Embryonic facial prominence (tissue), 1 donor: Measurements from ENCODE around the gene ADAT1.

Experiments used
- DNase-seq: peaks from one replicate; pipeline ENCODE4 v3.0.0-alpha.2; 2016; ENCODE audit errors: extremely low spot score

Gene ADAT1

GRCh38 chr16:75622761-75623605 lies at the start of gene ADAT1:
Gene ADAT1 (minus strand): TSS chr16:75623281. CDS start chr16:75620799, 2,482 bp downstream.
- DNase-seq = peak; percentile 93

DNA sequence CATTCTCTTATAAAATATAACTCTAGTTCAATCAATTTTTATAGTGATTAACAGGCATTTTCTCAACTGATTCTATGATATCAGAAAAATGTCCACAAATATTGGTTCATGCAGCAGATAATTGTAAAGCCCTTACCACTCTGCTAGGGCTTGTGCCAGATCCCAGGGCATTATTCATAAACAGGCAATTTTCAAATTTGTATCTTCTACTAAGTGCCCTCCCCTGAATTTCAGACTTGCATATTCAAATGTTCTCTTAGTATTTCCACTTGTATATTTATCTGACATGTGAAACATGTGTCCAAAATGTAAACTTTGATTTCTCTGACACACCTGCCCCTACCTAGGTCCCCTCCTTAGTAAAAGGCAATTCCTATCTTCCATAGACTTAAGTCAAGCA lies 44.4 kb upstream of the ADAT1 start:
- no peak for DNase-seq

- no peak for DNase-seq
These were observed 37.7 kb upstream of the ADAT1 start for GRCh38 chr16:75660726-75661302.

GRCh38 chr16:75660321-75660720 lies 37.2 kb upstream of the ADAT1 start:
- no peak for DNase-seq

GRCh38 chr16:75658175-75658574 lies 35.1 kb upstream of the ADAT1 start:
- DNase-seq = no peak

- no peak for DNase-seq
These were observed 30.8 kb upstream of the ADAT1 start for GRCh38 chr16:75653922-75654321.

DNA sequence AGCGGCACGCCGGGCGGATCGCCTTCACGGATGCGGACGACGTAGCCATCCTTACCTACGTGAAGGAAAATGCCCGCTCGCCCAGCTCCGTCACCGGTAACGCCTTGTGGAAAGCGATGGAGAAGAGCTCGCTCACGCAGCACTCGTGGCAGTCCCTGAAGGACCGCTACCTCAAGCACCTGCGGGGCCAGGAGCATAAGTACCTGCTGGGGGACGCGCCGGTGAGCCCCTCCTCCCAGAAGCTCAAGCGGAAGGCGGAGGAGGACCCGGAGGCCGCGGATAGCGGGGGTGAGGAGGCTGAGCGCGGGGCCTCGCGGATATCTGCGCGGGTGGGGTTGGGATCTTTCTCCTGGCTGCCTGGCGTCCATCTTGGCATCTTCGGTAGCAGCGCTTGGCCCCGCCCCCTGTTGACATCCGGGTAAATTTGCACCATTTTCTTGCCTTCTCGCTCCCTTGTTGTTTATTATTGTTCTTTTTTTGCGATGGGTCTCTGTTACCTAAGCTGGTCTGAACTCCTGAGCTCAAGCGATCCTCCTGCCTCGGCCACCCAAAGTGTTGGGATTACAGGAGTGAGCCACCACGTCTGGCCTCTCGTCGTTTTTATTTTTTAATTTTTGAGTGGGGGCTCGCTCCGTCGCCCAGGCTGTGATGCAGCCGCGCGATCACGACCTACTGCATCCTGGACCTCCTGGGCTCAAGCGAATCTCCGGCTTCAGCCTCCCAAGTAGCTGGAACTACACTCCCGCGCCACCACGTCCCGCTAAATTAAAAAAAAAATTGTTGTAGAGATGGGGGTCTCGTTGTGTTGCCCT lies 25.4 kb upstream of the ADAT1 start:
- DNase-seq = peak; percentile 83

DNA sequence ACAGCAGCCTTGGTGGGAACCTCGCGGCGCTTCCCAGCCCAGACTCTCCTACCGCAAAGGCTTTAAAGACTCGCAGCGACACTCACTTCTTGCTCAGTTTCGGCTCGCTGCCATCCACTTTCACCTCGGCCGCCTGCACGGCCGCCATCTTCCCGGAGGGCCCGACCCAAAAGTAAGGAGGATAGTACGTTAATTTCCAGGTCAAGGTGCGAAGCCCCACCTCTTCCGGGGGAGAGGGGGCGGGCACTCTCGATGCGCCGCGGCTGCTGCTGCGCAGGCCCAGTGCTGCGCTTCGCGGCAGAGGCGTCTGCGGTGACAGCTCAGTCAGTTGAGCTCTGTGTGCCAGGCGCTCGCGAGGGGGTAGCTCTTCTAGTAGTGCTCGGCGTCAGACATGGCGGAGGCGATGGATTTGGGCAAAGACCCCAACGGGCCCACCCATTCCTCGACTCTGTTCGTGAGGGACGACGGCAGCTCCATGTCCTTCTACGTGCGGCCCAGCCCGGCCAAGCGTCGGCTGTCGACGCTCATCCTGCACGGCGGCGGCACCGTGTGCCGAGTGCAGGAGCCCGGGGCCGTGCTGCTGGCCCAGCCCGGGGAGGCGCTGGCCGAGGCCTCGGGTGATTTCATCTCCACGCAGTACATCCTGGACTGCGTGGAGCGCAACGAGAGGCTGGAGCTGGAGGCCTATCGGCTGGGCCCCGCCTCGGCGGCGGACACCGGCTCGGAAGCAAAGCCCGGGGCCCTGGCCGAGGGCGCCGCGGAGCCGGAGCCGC lies 24.6 kb upstream of the ADAT1 start, which contains the start of the genes KARS1 and TERF2IP:
Gene KARS1 (minus strand): TSS at position 174 of the 773 bp plus-strand sequence. CDS start 26 bp downstream, at position 148.
Gene TERF2IP (plus strand): TSS at position 282 of the 773 bp plus-strand sequence. CDS start 110 bp downstream, at position 392.
- peak; percentile 86 for DNase-seq

DNA sequence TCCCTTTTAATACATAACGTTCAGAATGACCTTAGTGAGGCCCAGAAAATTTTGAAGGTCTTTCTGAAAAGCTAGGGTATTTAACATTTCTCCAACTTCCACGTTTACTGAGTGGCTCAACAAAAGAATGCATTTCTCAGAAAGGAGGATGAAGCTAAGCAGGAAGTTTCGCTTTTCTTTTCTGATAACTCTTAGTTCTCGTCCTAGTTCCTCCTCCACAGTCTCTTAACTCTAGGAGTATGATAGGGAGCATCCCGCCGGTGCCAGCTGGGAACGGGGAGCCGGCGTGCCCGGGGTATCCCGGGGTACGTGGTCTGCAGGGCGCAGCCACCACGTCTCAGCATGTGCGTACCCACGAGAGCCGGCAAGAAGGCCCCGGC lies 24.0 kb upstream of the ADAT1 start:
- DNase-seq = no peak

- DNase-seq = no peak
These were observed 21.3 kb upstream of the ADAT1 start for GRCh38 chr16:75644240-75645012.

DNA sequence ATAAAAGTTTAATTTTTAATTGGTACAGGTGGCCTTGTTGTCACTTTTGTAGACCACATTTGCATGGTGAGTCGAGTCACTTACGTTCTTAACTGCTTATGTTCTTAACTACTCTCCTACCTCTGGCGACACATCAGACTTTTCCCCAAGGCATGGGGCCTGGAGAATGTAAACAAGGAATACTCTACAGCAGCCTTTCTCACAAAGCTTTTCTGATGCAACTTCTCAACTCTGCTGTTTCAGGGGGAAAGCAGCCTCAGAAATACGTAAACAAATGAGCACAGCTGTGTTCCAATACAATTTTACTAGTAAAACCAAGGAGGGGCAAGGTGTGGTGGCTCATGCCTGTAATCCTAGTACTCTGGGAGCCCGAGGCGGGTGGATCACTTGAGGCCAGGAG lies 17.5 kb upstream of the ADAT1 start:
- no peak for DNase-seq

GRCh38 chr16:75635036-75635435 lies 12.0 kb upstream of the ADAT1 start:
- DNase-seq = no peak

GRCh38 chr16:75632857-75633256 lies 9.8 kb upstream of the ADAT1 start:
- no peak for DNase-seq

DNA sequence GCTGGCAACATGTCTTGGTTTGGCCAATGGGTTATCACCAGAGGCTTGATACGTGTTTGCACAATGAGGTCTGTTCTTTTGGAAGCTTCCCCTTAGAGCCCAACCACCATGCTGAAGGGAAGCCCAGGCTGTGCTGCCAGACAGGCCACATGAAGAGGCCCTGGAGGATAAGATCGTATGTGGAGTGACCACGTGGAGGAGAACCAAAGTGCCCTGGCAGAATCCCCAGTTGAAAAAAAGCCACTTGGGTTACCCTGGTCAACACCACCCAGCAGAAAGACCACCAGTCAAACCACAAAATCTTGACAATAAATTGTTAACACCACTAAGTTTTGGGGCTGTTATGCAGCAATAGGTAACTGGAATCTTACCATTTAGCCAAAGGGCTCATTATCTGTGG lies 7.0 kb upstream of the ADAT1 start:
- no peak for DNase-seq

GRCh38 chr16:75629132-75629531 lies 6.1 kb upstream of the ADAT1 start:
- no peak for DNase-seq

GRCh38 chr16:75628351-75628750 lies 5.3 kb upstream of the ADAT1 start:
- DNase-seq = no peak

- DNase-seq = no peak
These were observed 4.8 kb upstream of the ADAT1 start for GRCh38 chr16:75627851-75628250.

- no peak for DNase-seq
These were observed 3.7 kb upstream of the ADAT1 start for GRCh38 chr16:75626806-75627205.

GRCh38 chr16:75624921-75625334 lies 1.8 kb upstream of the ADAT1 start:
- DNase-seq = no peak

DNA sequence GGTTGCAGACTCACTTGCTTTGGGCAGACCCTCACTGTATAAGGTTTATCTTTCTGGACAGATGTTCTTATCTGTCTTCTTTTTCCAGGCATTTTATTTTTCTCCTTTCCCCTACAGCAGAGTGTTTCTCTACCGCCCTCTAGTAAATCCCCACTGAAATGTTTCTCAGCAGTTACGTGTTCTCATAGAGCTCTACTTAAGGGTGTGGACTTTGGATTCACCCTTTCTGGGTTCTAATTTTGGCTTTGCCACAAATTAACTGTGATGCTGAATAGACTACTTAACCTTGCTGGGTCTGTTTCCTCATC lies 2.0 kb downstream of the ADAT1 start:
- DNase-seq = no peak
